ENCODE measurements around the gene RNLS.

Gene RNLS

GRCh38 chr10:88526501-88527105 lies 56.5 kb downstream of the RNLS start:
- Histone ChIP-seq H3K4me3 (no peak overlapping the region), H3K27ac (no peak overlapping the region)
- DNase-seq (ENCODE audit: low spot score): no peak
- TF ChIP-seq CTCF (IDR thresholded peaks at IDR 0.05): no peak

- TF ChIP-seq CTCF (IDR thresholded peaks at IDR 0.05): no peak
- Histone ChIP-seq H3K27ac (no peak overlapping the region), H3K4me3 (no peak overlapping the region)
- DNase-seq (ENCODE audit: low spot score): no peak
Observed at GRCh38 chr10:88525371-88526069, 57.6 kb downstream of the RNLS start.

- no peak for DNase-seq (ENCODE audit: low spot score)
- no peak for TF ChIP-seq CTCF (IDR thresholded peaks at IDR 0.05)
- Histone ChIP-seq H3K4me3 (no peak overlapping the region), H3K27ac (no peak overlapping the region)
Observed at GRCh38 chr10:88523739-88524400, 59.2 kb downstream of the RNLS start.

GRCh38 chr10:88522715-88523114 lies 60.4 kb downstream of the RNLS start:
- Histone ChIP-seq H3K4me3 (no peak overlapping the region), H3K27ac (no peak overlapping the region)
- DNase-seq (ENCODE audit: low spot score): no peak
- TF ChIP-seq CTCF (IDR thresholded peaks at IDR 0.05): no peak

- Histone ChIP-seq H3K27ac (no peak overlapping the region), H3K4me3 (no peak overlapping the region)
- no peak for TF ChIP-seq CTCF (IDR thresholded peaks at IDR 0.05)
- DNase-seq (ENCODE audit: low spot score): no peak
Observed at GRCh38 chr10:88521791-88522190, 61.3 kb downstream of the RNLS start.

- Histone ChIP-seq H3K4me3 (no peak overlapping the region), H3K27ac (no peak overlapping the region)
- no peak for DNase-seq (ENCODE audit: low spot score)
- no peak for TF ChIP-seq CTCF (IDR thresholded peaks at IDR 0.05)
Observed at GRCh38 chr10:88515235-88515634, 67.9 kb downstream of the RNLS start.

GRCh38 chr10:88512599-88512998 lies 70.5 kb downstream of the RNLS start:
- no peak for DNase-seq (ENCODE audit: low spot score)
- Histone ChIP-seq H3K27ac (no peak overlapping the region), H3K4me3 (no peak overlapping the region)
- no peak for TF ChIP-seq CTCF (IDR thresholded peaks at IDR 0.05)
